HG03060 (cell line): Measurements from ENCODE around the gene CACNA1C.
"Not testable (repeated sequence)": the region's sequence is repeated elsewhere in the genome, so short reads cannot be mapped to it uniquely, and the experiment has no call there.

ENCODE experiments used
- ATAC-seq: cut with Tn5 transposase; IDR thresholded peaks from one replicate; pipeline ENCODE4 v1.9.1; 2021; ENCODE audit warnings: low read depth, moderate number of reproducible peaks; ENCODE audit not compliant: unreplicated experiment

The CACNA1C gene

GRCh38 chr12:2719392-2719791 is 666.6 kb downstream of the CACNA1C start:
- no peak for ATAC-seq

- ATAC-seq = no peak
Measured at GRCh38 chr12:2722806-2723205, 670.0 kb downstream of the CACNA1C start.

- no peak for ATAC-seq
Measured at GRCh38 chr12:2732290-2732689, 679.5 kb downstream of the CACNA1C start.

- no peak for ATAC-seq
Measured at GRCh38 chr12:2733493-2734355, 680.9 kb downstream of the CACNA1C start.

- no peak for ATAC-seq
Measured at GRCh38 chr12:2735432-2735831, 682.6 kb downstream of the CACNA1C start.

- no peak for ATAC-seq
Measured at GRCh38 chr12:2737656-2738241, 685.0 kb downstream of the CACNA1C start.

GRCh38 chr12:2739069-2739468 is 686.3 kb downstream of the CACNA1C start:
- no peak for ATAC-seq

GRCh38 chr12:2739832-2740641 is 687.2 kb downstream of the CACNA1C start:
- no peak for ATAC-seq

GRCh38 chr12:2742037-2742436 is 689.2 kb downstream of the CACNA1C start:
- ATAC-seq = not testable (repeated sequence)

GRCh38 chr12:2743478-2743877 is 690.7 kb downstream of the CACNA1C start:
- no peak for ATAC-seq

- ATAC-seq = no peak
Measured at GRCh38 chr12:2745655-2746054, 692.9 kb downstream of the CACNA1C start.
